ENCODE data around the gene ENGASE.

ENGASE gene

GRCh38 chr17:79039886-79040285 lies 34.7 kb upstream of the ENGASE start:
- DNase-seq (ENCODE audit: low read depth), result no peak

- no peak for DNase-seq (ENCODE audit: low read depth)
These were observed 33.5 kb upstream of the ENGASE start for GRCh38 chr17:79041041-79041570.

- DNase-seq (ENCODE audit: low read depth), result no peak
These were observed 32.8 kb upstream of the ENGASE start for GRCh38 chr17:79041723-79042420.

GRCh38 chr17:79042421-79043190 lies 32.0 kb upstream of the ENGASE start:
- peak; percentile 34 for DNase-seq (ENCODE audit: low read depth)

GRCh38 chr17:79043191-79043930 lies 31.3 kb upstream of the ENGASE start:
- no peak for DNase-seq (ENCODE audit: low read depth)

- DNase-seq (ENCODE audit: low read depth), result no peak
These were observed 30.7 kb upstream of the ENGASE start for GRCh38 chr17:79043931-79044320.

GRCh38 chr17:79044462-79044861 lies 30.2 kb upstream of the ENGASE start:
- no peak for DNase-seq (ENCODE audit: low read depth)

- no peak for DNase-seq (ENCODE audit: low read depth)
These were observed 29.5 kb upstream of the ENGASE start for GRCh38 chr17:79045001-79045729.

- peak; percentile 10 for DNase-seq (ENCODE audit: low read depth)
These were observed 28.8 kb upstream of the ENGASE start for GRCh38 chr17:79045842-79046196.

GRCh38 chr17:79046197-79046915 lies 28.3 kb upstream of the ENGASE start:
- no peak for DNase-seq (ENCODE audit: low read depth)

GRCh38 chr17:79046916-79047280 lies 27.7 kb upstream of the ENGASE start:
- DNase-seq (ENCODE audit: low read depth), result no peak

GRCh38 chr17:79047291-79047920 lies 27.2 kb upstream of the ENGASE start:
- no peak for DNase-seq (ENCODE audit: low read depth)

- DNase-seq (ENCODE audit: low read depth), result no peak
These were observed 26.4 kb upstream of the ENGASE start for GRCh38 chr17:79047923-79048825.

GRCh38 chr17:79048826-79049755 lies 25.5 kb upstream of the ENGASE start:
- no peak for DNase-seq (ENCODE audit: low read depth)

GRCh38 chr17:79049821-79050220 lies 24.8 kb upstream of the ENGASE start:
- no peak for DNase-seq (ENCODE audit: low read depth)

GRCh38 chr17:79050551-79050950 lies 24.1 kb upstream of the ENGASE start:
- DNase-seq (ENCODE audit: low read depth), result no peak

- no peak for DNase-seq (ENCODE audit: low read depth)
These were observed 23.3 kb upstream of the ENGASE start for GRCh38 chr17:79051306-79051705.

- DNase-seq (ENCODE audit: low read depth), result no peak
These were observed 22.5 kb upstream of the ENGASE start for GRCh38 chr17:79052131-79052530.

Measured in T-helper 22 cell (primary cell).